Uterus (tissue), 4 donors: ENCODE results near the gene H19. TPM values are rescaled to one million over a fixed set of nuclear protein-coding genes. Genes with fewer than 3 reads are reported as not detected.

ENCODE experiments used
- DNase-seq, 2 donors: peaks; one replicate each; pipeline ENCODE4 v3.0.0-alpha.2; 2019 to 2020
- H3K27ac ChIP-seq, 2 donors: fragments of 200-600 bp; sonication (generic); 1 replicate in 1 of 2; 2 replicates in 1 of 2; pipeline ENCODE4 v1.5.1; 2016 to 2018
- H3K27me3 ChIP-seq, 2 donors: fragments of 200-600 bp; sonication (generic); one replicate each; pipeline ENCODE4 v1.5.1; 2018 to 2019; ENCODE audit warnings: control low read depth in 1 of 2
- H3K36me3 ChIP-seq, 2 donors: fragments of 200-600 bp; sonication (generic); one replicate each; pipeline ENCODE4 v1.5.1; 2019; ENCODE audit warnings: control low read depth in 1 of 2
- H3K4me1 ChIP-seq, 2 donors: fragments of 200-600 bp; sonication (generic); one replicate each; pipeline ENCODE4 v1.5.1; 2018 to 2019; ENCODE audit warnings: control low read depth in 1 of 2
- H3K4me3 ChIP-seq, 2 donors: fragments of 200-600 bp; sonication (generic); 1 replicate in 1 of 2; 2 replicates in 1 of 2; pipeline ENCODE4 v1.5.1; 2018 to 2019; ENCODE audit warnings: mild to moderate bottlenecking in 1 of 2
- H3K9me3 ChIP-seq, 2 donors: fragments of 200-600 bp; sonication (generic); one replicate each; pipeline ENCODE4 v1.5.1; 2019; ENCODE audit warnings: control low read depth in 1 of 2
- POLR2A ChIP-seq, 2 donors: fragments of 450-650 bp; IDR thresholded peaks; one replicate each; pipeline ENCODE4 v1.6.1; 2016; ENCODE audit warnings: antibody characterized with exemption in 2 of 2, mild to moderate bottlenecking in 1 of 2, moderate library complexity in 1 of 2
- intact Hi-C: fragments of 100-400 bp; cut with DNase I; formaldehyde crosslinking; loops from one replicate; pipeline ENCODE4 v1.15.1; 2023; ENCODE audit warnings: low total_unique reads
- total RNA-seq, 4 donors: library from RNA; depleted of rRNA in 3 of 4; stranded (reverse); fragments of >200 nt in 3 of 4; gene quantifications; one replicate each; pipeline versions ENCODE4 v1.1.0 to v1.2.4, GENCODE V29; 2014 to 2023
- TF ChIP-seq, protein P1 (sequence below), 4 experiments: fragments of 200-600 bp in 2 of 4; fragments of 450-650 bp in 2 of 4; sonication (generic) in 2 of 4; IDR thresholded peaks; one replicate each; pipeline ENCODE4 v1.5.1; 2016 to 2019; ENCODE audit warnings: antibody characterized with exemption in 4 of 4, mild to moderate bottlenecking in 2 of 4, moderate library complexity in 1 of 4
- donor health status: DM: yes; HTN: yes; CAD: no.

The H19 gene
- total RNA-seq, 4 donors from 2014 or later: 260 to 3,028 (median 463) TPM

DNA sequence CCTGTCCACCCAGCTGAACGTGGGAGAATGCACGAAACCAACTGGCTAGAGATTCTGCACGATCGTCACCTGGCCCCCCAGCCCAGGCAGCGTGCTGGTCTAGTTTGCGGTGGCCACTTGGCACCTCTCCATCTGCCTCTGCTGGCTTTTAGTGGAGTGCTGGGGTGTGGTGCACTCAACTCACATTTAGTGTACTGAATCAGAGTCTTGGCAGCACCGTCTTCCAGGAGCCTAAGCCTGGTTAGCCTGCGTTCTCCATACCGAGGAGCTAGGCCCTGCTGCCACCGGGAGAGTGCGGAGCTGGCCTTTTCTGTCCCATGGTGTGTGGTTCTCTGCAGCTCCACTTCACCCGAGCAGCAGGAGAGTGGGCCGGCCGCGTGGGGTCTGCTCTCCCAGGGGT, 47.7 kb downstream of the H19 start:
- Histone ChIP-seq H3K9me3 (no peaks in the 10 kb centered on the region), H3K27ac (no peak overlapping the region), H3K36me3 (no peaks in the 10 kb centered on the region), H3K27me3 (no peaks in the 10 kb centered on the region), H3K4me3 (no peak overlapping the region), H3K4me1 (no peaks in the 10 kb centered on the region)
- intact Hi-C loops: loop anchor here (10.0 kb wide), 1 partner anchor 55 kb away; the partner anchor contains the start of gene PRR33
- TF ChIP-seq, protein P1, sequence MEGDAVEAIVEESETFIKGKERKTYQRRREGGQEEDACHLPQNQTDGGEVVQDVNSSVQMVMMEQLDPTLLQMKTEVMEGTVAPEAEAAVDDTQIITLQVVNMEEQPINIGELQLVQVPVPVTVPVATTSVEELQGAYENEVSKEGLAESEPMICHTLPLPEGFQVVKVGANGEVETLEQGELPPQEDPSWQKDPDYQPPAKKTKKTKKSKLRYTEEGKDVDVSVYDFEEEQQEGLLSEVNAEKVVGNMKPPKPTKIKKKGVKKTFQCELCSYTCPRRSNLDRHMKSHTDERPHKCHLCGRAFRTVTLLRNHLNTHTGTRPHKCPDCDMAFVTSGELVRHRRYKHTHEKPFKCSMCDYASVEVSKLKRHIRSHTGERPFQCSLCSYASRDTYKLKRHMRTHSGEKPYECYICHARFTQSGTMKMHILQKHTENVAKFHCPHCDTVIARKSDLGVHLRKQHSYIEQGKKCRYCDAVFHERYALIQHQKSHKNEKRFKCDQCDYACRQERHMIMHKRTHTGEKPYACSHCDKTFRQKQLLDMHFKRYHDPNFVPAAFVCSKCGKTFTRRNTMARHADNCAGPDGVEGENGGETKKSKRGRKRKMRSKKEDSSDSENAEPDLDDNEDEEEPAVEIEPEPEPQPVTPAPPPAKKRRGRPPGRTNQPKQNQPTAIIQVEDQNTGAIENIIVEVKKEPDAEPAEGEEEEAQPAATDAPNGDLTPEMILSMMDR (IDR thresholded peaks at IDR 0.05): no peak
- no peak for TF ChIP-seq POLR2A (IDR thresholded peaks at IDR 0.05)
- no peak for DNase-seq

DNA sequence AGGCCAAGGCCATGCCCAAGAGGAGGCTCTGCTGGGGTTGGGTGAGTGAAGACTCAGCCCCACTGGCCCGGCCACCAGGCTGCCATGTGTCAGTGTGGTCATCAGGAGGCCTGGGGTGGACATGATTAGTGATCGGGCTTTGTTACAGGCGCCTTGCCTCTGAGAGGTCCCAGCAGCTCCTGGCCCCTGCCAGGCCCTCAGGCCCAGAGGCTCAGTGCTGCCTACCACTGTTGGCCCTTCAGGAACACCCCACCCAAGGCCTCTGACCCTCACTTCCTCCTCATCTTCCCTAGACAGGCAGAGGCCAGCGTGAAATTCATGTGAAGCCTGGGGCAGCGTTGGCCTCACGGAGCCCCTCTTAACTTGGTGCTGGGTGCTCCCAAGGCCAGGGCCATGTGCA, 48.3 kb downstream of the H19 start:
- H3K36me3 ChIP-seq: no peaks in the 10 kb centered on the region
- DNase-seq: no peak
- no peaks in the 10 kb centered on the region for H3K27me3 ChIP-seq
- intact Hi-C loops: loop anchor here (10.0 kb wide), 1 partner anchor 55 kb away; the partner anchor contains the start of gene PRR33
- no peak overlapping the region for H3K27ac ChIP-seq
- H3K4me1 ChIP-seq: no peaks in the 10 kb centered on the region
- no peak overlapping the region for H3K4me3 ChIP-seq
- TF ChIP-seq POLR2A (IDR thresholded peaks at IDR 0.05): no peak
- TF ChIP-seq, protein P1 (IDR thresholded peaks at IDR 0.05): no peak
- no peaks in the 10 kb centered on the region for H3K9me3 ChIP-seq

- Histone ChIP-seq H3K27ac (no peak overlapping the region), H3K4me3 (no peak overlapping the region), H3K4me1 (no peaks in the 10 kb centered on the region), H3K36me3 (no peaks in the 10 kb centered on the region), H3K27me3 (no peaks in the 10 kb centered on the region), H3K9me3 (no peaks in the 10 kb centered on the region)
- intact Hi-C loops: loop anchor here (10.0 kb wide), 1 partner anchor 54 kb away; the partner anchor contains the start of gene PRR33
- no peak for DNase-seq
- TF ChIP-seq POLR2A (IDR thresholded peaks at IDR 0.05): no peak
- TF ChIP-seq, protein P1 (IDR thresholded peaks at IDR 0.05): no peak
Observed at GRCh38 chr11:1948389-1948788, 49.3 kb downstream of the H19 start.

- no peak for DNase-seq
- no peaks in the 10 kb centered on the region for H3K27me3 ChIP-seq
- no peaks in the 10 kb centered on the region for H3K36me3 ChIP-seq
- no peak overlapping the region for H3K27ac ChIP-seq
- no peak overlapping the region for H3K4me3 ChIP-seq
- TF ChIP-seq, protein P1 (IDR thresholded peaks at IDR 0.05): no peak
- TF ChIP-seq POLR2A (IDR thresholded peaks at IDR 0.05): no peak
- H3K4me1 ChIP-seq: no peaks in the 10 kb centered on the region
- intact Hi-C loops: loop anchor here (10.0 kb wide), 1 partner anchor 53 kb away; the partner anchor contains the start of gene PRR33
- H3K9me3 ChIP-seq: no peaks in the 10 kb centered on the region
Observed at GRCh38 chr11:1947592-1948237, 49.9 kb downstream of the H19 start.

- H3K4me1 ChIP-seq: no peaks in the 10 kb centered on the region
Observed at GRCh38 chr11:1946812-1947484, 50.7 kb downstream of the H19 start, which contains the start of gene MRPL23. Gene MRPL23, plus strand, starts transcription at chr11:1947332. Its CDS starts 31 bp downstream, at chr11:1947363.

More at GRCh38 chr11:1946812-1947484, 50.7 kb downstream of the H19 start, which contains the start of gene MRPL23:
- TF ChIP-seq POLR2A (IDR thresholded peaks at IDR 0.05): no peak
- TF ChIP-seq, protein P1 (IDR thresholded peaks at IDR 0.05): no peak
- peak in 1 of 2 donors; percentile 24 for DNase-seq
- Histone ChIP-seq H3K9me3 (no peaks in the 10 kb centered on the region), H3K27ac (no peak within 1 kb of the TSS), H3K4me3 (no peak within 1 kb of the TSS), H3K36me3 (no peaks in the 10 kb centered on the region), H3K27me3 (no peaks in the 10 kb centered on the region)
- intact Hi-C loops: loop anchor here (10.0 kb wide), 1 partner anchor 52 kb away; the partner anchor contains the start of gene PRR33
